Kidney epithelial cell (primary cell): ENCODE results near the gene FAF1. TPM values are rescaled to one million over a fixed set of nuclear protein-coding genes. Genes with fewer than 3 reads are reported as not detected.

ENCODE experiments used
- DNase-seq: peaks from one replicate; pipeline ENCODE4 v3.0.0-alpha.2; 2010; ENCODE audit warnings: low read depth
- H3K27me3 ChIP-seq: 2 replicates; pipeline ENCODE4 v1.6.0; 2011; ENCODE audit warnings: low read length; ENCODE audit not compliant: control insufficient read depth, insufficient read depth
- H3K36me3 ChIP-seq: 2 replicates; pipeline ENCODE4 v1.5.1; 2011; ENCODE audit warnings: low read length; ENCODE audit not compliant: control insufficient read depth, insufficient read depth
- H3K4me3 ChIP-seq: 2 replicates; pipeline ENCODE4 v1.5.1; 2011; ENCODE audit warnings: low read depth, mild to moderate bottlenecking, control low read depth, low read length
- CTCF ChIP-seq: IDR thresholded peaks from 2 replicates; pipeline ENCODE4 v1.5.1; 2011; ENCODE audit warnings: mild to moderate bottlenecking, moderate library complexity, low read length, control low read depth, inconsistent platforms; ENCODE audit not compliant: insufficient read depth, poor library complexity, severe bottlenecking
- total RNA-seq: library from RNA; depleted of rRNA; stranded (reverse); fragments of >200 nt; gene quantifications from 2 replicates; pipeline ENCODE4 v1.2.3, GENCODE V29; 2015

FAF1 gene
- total RNA-seq, 1 donor from 2014 or later = 57.8 TPM

- no peak for TF ChIP-seq CTCF
- no peak for DNase-seq
- Histone ChIP-seq H3K27me3 (peaks cover 27% of the 10 kb centered on the region), H3K4me3 (no peak overlapping the region), H3K36me3 (no peaks in the 10 kb centered on the region)
Observed at GRCh38 chr1:50972766-50973165, 12.7 kb upstream of the FAF1 start.

GRCh38 chr1:50971748-50972305, 11.8 kb upstream of the FAF1 start:
- H3K27me3 ChIP-seq = peaks cover 18% of the 10 kb centered on the region
- no peak overlapping the region for H3K4me3 ChIP-seq
- TF ChIP-seq CTCF = no peak
- DNase-seq = no peak
- no peaks in the 10 kb centered on the region for H3K36me3 ChIP-seq

- Histone ChIP-seq H3K36me3 (no peaks in the 10 kb centered on the region), H3K4me3 (no peak overlapping the region), H3K27me3 (peaks cover 10% of the 10 kb centered on the region)
- no peak for DNase-seq
- no peak for TF ChIP-seq CTCF
Observed at GRCh38 chr1:50970931-50971582, 11.0 kb upstream of the FAF1 start.

- DNase-seq = no peak
Observed at GRCh38 chr1:50970509-50970887, 10.4 kb upstream of the FAF1 start.

GRCh38 chr1:50969611-50970508, 9.8 kb upstream of the FAF1 start, which contains the start of gene CDKN2C:
Gene CDKN2C, plus strand, starts transcription at chr1:50970245. Its CDS starts 124 bp downstream, at chr1:50970369.
- no peak for TF ChIP-seq CTCF
- Histone ChIP-seq H3K27me3 (peaks cover 7% of the 10 kb centered on the region), H3K4me3 (peak within 1 kb of the TSS; percentile 72), H3K36me3 (no peaks in the 10 kb centered on the region)
- no peak for DNase-seq

More at GRCh38 chr1:50970509-50970887, 10.4 kb upstream of the FAF1 start:
- peaks cover 9% of the 10 kb centered on the region for H3K27me3 ChIP-seq
- H3K4me3 ChIP-seq = peak overlapping the region; percentile 72
- no peaks in the 10 kb centered on the region for H3K36me3 ChIP-seq
- no peak for TF ChIP-seq CTCF
